Measurements from ENCODE around the gene COPS3. TPM values are rescaled to one million over a fixed set of nuclear protein-coding genes. Genes with fewer than 3 reads are reported as not detected.
A peak's percentile ranks its signal among the peaks of the same experiment; 100 is the strongest.
"Not testable (repeated sequence)": the region's sequence is repeated elsewhere in the genome, so short reads cannot be mapped to it uniquely, and the experiment has no call there.

COPS3 gene
- total RNA-seq, 4 donors from 2014 or later = 28.9 to 78.2 (median 60.0) TPM

- intact Hi-C loops (cut with DNase I; ENCODE audit: low total_unique reads) = no loop called here
- Histone ChIP-seq H3K4me1 (peaks cover 12 to 41% (median 15%) of the 10 kb centered on the region in 4 donors), H3K27me3 (no peaks in the 10 kb centered on the region), H3K27ac (no peak overlapping the region), H3K36me3 (peaks cover 0 to 12% (median 6%) of the 10 kb centered on the region in 4 donors), H3K4me3 (peak overlapping the region in 2 of 4 donors; percentile 93 to 99), H3K9me3 (no peaks in the 10 kb centered on the region)
- DNase-seq = no peak
- 70 to 80% methylated on average over 4 of the region's 4 CpGs for WGBS, 2 donors (ENCODE audit: low coverage in 1 of 2)
- TF ChIP-seq EP300 (IDR thresholded peaks at IDR 0.05; ENCODE audit: low read depth) (no peak), POLR2AphosphoS5 (IDR thresholded peaks at IDR 0.05) (no peak), POLR2A (IDR thresholded peaks at IDR 0.05) (no peak), CTCF (IDR thresholded peaks at IDR 0.05) (no peak)
- in situ Hi-C loops (cut with MboI; ENCODE audit: low pct_ligation_motif_present in 1 of 4, low pct_unique_long_range_greater_than_20kb in 1 of 4, low sequenced_read_pairs in 3 of 4) = no loop called here
Observed at GRCh38 chr17:17279316-17279715, 1.7 kb downstream of the COPS3 start.

- H3K4me3 ChIP-seq; intact Hi-C loops (cut with DNase I; ENCODE audit: low total_unique reads); H3K27ac ChIP-seq; H3K27me3 ChIP-seq; DNase-seq; in situ Hi-C loops (cut with MboI; ENCODE audit: low pct_ligation_motif_present in 1 of 4, low pct_unique_long_range_greater_than_20kb in 1 of 4, low sequenced_read_pairs in 3 of 4); H3K9me3 ChIP-seq: not testable (repeated sequence)
- Histone ChIP-seq H3K36me3 (peaks cover 0 to 28% (median 9%) of the 10 kb centered on the region in 4 donors), H3K4me1 (peaks cover 12 to 41% (median 15%) of the 10 kb centered on the region in 4 donors)
- 87 to 96% methylated on average over 3 to 5 of the region's 5 CpGs for WGBS, 2 donors (ENCODE audit: low coverage in 1 of 2)
Observed at GRCh38 chr17:17277431-17277830, 3.6 kb downstream of the COPS3 start.

GRCh38 chr17:17275971-17276370, 5.1 kb downstream of the COPS3 start:
- DNase-seq = no peak
- intact Hi-C loops (cut with DNase I; ENCODE audit: low total_unique reads) (no loop called here), in situ Hi-C loops (cut with MboI; ENCODE audit: low pct_ligation_motif_present in 1 of 4, low pct_unique_long_range_greater_than_20kb in 1 of 4, low sequenced_read_pairs in 3 of 4) (no loop called here)
- 66 to 81% methylated on average over 6 of the region's 6 CpGs for WGBS, 2 donors (ENCODE audit: low coverage in 1 of 2)
- TF ChIP-seq EP300 (IDR thresholded peaks at IDR 0.05; ENCODE audit: low read depth) = no peak
- TF ChIP-seq POLR2AphosphoS5 (IDR thresholded peaks at IDR 0.05) = no peak
- Histone ChIP-seq H3K27ac (no peak overlapping the region), H3K4me1 (peaks cover 10 to 41% (median 12%) of the 10 kb centered on the region in 4 donors), H3K9me3 (no peaks in the 10 kb centered on the region), H3K27me3 (no peaks in the 10 kb centered on the region), H3K4me3 (no peak overlapping the region), H3K36me3 (peaks cover 0 to 35% (median 9%) of the 10 kb centered on the region in 4 donors)

- intact Hi-C loops (cut with DNase I; ENCODE audit: low total_unique reads) (no loop called here), in situ Hi-C loops (cut with MboI; ENCODE audit: low pct_ligation_motif_present in 1 of 4, low pct_unique_long_range_greater_than_20kb in 1 of 4, low sequenced_read_pairs in 3 of 4) (no loop called here)
- Histone ChIP-seq H3K9me3 (no peaks in the 10 kb centered on the region), H3K36me3 (peaks cover 0 to 86% (median 27%) of the 10 kb centered on the region in 4 donors), H3K27me3 (no peaks in the 10 kb centered on the region), H3K27ac (no peak overlapping the region), H3K4me1 (no peaks in the 10 kb centered on the region), H3K4me3 (no peak overlapping the region)
- 84 to 85% methylated on average over 5 to 9 of the region's 9 CpGs for WGBS, 2 donors (ENCODE audit: low coverage in 1 of 2)
- TF ChIP-seq EP300 (IDR thresholded peaks at IDR 0.05; ENCODE audit: low read depth) (no peak), CTCF (IDR thresholded peaks at IDR 0.05) (peak in 3 of 5 experiments; percentile 24 to 28 (median 25))
- no peak for DNase-seq
Observed at GRCh38 chr17:17269926-17270773, 10.9 kb downstream of the COPS3 start.

GRCh38 chr17:17264430-17264829, 16.6 kb downstream of the COPS3 start:
- TF ChIP-seq CTCF (IDR thresholded peaks at IDR 0.05) (no peak), POLR2A (IDR thresholded peaks at IDR 0.05) (no peak), EP300 (IDR thresholded peaks at IDR 0.05; ENCODE audit: low read depth) (no peak), POLR2AphosphoS5 (IDR thresholded peaks at IDR 0.05) (no peak)
- intact Hi-C loops (cut with DNase I; ENCODE audit: low total_unique reads) = no loop called here
- Histone ChIP-seq H3K4me3 (no peak overlapping the region), H3K36me3 (peaks cover 0 to 78% (median 33%) of the 10 kb centered on the region in 4 donors), H3K27me3 (no peaks in the 10 kb centered on the region), H3K9me3 (no peaks in the 10 kb centered on the region), H3K4me1 (no peaks in the 10 kb centered on the region), H3K27ac (no peak overlapping the region)
- DNase-seq = no peak
- WGBS, 2 donors (ENCODE audit: low coverage in 1 of 2) = 86 to 88% methylated on average over 1 to 2 of the region's 2 CpGs
- in situ Hi-C loops (cut with MboI; ENCODE audit: low pct_ligation_motif_present in 1 of 4, low pct_unique_long_range_greater_than_20kb in 1 of 4, low sequenced_read_pairs in 3 of 4) = no loop called here
